ENCODE data around the gene TNRC6C. TPM values are rescaled to one million over a fixed set of nuclear protein-coding genes. Genes with fewer than 3 reads are reported as not detected.

TNRC6C gene
- total and polyA plus RNA-seq, 2 of the 13 experiments (the other 11 are each of a cell fraction or from before 2014, with no cell fraction given), result 0.66 to 4.9 TPM

DNA sequence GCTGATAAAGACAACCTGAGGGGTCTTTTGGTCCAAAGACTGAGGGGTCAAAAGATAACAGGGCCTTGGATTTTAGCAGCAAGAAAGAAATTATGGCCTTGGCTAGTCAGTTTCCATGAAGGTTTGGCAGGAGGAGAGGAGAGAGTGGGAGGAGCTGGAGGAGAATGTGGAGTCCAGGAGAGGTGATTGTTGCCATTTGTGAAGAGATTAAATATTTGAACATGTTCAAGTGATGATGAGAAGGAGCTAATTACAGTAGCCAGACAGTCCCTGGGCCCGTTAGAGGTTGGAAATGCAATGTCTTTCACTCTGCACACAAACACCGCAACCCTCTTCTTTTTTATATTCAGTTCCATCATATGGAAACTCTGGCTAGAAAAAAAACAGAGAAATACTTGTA is 68.6 kb downstream of the TNRC6C start:
- no peak overlapping the region for H3K9ac ChIP-seq (ENCODE audit: insufficient read depth, low read depth, low read length)
- H3K27me3 ChIP-seq (ENCODE audit: control insufficient read depth in 1 of 2, insufficient read depth in 2 of 2, low read length in 2 of 2), result no peaks in the 10 kb centered on the region
- no peaks in the 10 kb centered on the region for H3K4me1 ChIP-seq (ENCODE audit: insufficient read depth, low read length)
- no peak overlapping the region for H2AFZ ChIP-seq (ENCODE audit: low read length)
- no peak for ATAC-seq
- 83% methylated on average over 2 of the region's 2 CpGs for WGBS (ENCODE audit: low lambda C conversion rate)
- TF ChIP-seq PHF8 (CRISPR knock-in tag; IDR thresholded peaks at IDR 0.05) (no peak), ZKSCAN5 (CRISPR knock-in tag; IDR thresholded peaks at IDR 0.05) (no peak), CENPT (CRISPR knock-in tag; IDR thresholded peaks at IDR 0.05; ENCODE audit: low read depth) (no peak), TBX3 (IDR thresholded peaks at IDR 0.05; ENCODE audit: borderline replicate concordance) (no peak), ZBTB7B (CRISPR knock-in tag; IDR thresholded peaks at IDR 0.05) (no peak), ADNP (CRISPR knock-in tag; IDR thresholded peaks at IDR 0.05) (no peak), HDAC1 (CRISPR knock-in tag; IDR thresholded peaks at IDR 0.05) (no peak), MAFF (IDR thresholded peaks at IDR 0.05; ENCODE audit: low read depth, low read length) (no peak), SMAD1 (CRISPR knock-in tag; IDR thresholded peaks at IDR 0.05; ENCODE audit: borderline replicate concordance, low read depth) (no peak), ZNF10 (CRISPR knock-in tag; IDR thresholded peaks at IDR 0.05; ENCODE audit: borderline replicate concordance, low read depth) (no peak)
- TF ChIP-seq, protein P1, sequence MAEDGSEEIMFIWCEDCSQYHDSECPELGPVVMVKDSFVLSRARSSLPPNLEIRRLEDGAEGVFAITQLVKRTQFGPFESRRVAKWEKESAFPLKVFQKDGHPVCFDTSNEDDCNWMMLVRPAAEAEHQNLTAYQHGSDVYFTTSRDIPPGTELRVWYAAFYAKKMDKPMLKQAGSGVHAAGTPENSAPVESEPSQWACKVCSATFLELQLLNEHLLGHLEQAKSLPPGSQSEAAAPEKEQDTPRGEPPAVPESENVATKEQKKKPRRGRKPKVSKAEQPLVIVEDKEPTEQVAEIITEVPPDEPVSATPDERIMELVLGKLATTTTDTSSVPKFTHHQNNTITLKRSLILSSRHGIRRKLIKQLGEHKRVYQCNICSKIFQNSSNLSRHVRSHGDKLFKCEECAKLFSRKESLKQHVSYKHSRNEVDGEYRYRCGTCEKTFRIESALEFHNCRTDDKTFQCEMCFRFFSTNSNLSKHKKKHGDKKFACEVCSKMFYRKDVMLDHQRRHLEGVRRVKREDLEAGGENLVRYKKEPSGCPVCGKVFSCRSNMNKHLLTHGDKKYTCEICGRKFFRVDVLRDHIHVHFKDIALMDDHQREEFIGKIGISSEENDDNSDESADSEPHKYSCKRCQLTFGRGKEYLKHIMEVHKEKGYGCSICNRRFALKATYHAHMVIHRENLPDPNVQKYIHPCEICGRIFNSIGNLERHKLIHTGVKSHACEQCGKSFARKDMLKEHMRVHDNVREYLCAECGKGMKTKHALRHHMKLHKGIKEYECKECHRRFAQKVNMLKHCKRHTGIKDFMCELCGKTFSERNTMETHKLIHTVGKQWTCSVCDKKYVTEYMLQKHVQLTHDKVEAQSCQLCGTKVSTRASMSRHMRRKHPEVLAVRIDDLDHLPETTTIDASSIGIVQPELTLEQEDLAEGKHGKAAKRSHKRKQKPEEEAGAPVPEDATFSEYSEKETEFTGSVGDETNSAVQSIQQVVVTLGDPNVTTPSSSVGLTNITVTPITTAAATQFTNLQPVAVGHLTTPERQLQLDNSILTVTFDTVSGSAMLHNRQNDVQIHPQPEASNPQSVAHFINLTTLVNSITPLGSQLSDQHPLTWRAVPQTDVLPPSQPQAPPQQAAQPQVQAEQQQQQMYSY (CRISPR knock-in tag; IDR thresholded peaks at IDR 0.05), result no peak
- TF ChIP-seq, protein P2, sequence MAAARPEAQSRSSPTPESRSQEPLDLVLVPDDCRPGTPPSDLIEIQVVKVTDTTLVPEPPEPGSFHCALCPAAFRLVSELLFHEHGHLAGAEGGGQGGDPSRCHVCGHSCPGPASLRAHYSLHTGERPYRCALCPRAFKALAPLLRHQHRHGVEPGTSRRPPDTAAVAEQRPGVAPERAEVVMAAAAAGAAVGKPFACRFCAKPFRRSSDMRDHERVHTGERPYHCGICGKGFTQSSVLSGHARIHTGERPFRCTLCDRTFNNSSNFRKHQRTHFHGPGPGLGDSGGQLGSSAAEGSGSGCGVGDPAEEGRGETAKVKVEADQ (CRISPR knock-in tag; IDR thresholded peaks at IDR 0.05; ENCODE audit: borderline replicate concordance), result no peak
- TF ChIP-seq, protein P3, sequence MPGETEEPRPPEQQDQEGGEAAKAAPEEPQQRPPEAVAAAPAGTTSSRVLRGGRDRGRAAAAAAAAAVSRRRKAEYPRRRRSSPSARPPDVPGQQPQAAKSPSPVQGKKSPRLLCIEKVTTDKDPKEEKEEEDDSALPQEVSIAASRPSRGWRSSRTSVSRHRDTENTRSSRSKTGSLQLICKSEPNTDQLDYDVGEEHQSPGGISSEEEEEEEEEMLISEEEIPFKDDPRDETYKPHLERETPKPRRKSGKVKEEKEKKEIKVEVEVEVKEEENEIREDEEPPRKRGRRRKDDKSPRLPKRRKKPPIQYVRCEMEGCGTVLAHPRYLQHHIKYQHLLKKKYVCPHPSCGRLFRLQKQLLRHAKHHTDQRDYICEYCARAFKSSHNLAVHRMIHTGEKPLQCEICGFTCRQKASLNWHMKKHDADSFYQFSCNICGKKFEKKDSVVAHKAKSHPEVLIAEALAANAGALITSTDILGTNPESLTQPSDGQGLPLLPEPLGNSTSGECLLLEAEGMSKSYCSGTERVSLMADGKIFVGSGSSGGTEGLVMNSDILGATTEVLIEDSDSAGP (CRISPR knock-in tag; IDR thresholded peaks at IDR 0.05; ENCODE audit: borderline replicate concordance), result no peak
- TF ChIP-seq, protein P4, sequence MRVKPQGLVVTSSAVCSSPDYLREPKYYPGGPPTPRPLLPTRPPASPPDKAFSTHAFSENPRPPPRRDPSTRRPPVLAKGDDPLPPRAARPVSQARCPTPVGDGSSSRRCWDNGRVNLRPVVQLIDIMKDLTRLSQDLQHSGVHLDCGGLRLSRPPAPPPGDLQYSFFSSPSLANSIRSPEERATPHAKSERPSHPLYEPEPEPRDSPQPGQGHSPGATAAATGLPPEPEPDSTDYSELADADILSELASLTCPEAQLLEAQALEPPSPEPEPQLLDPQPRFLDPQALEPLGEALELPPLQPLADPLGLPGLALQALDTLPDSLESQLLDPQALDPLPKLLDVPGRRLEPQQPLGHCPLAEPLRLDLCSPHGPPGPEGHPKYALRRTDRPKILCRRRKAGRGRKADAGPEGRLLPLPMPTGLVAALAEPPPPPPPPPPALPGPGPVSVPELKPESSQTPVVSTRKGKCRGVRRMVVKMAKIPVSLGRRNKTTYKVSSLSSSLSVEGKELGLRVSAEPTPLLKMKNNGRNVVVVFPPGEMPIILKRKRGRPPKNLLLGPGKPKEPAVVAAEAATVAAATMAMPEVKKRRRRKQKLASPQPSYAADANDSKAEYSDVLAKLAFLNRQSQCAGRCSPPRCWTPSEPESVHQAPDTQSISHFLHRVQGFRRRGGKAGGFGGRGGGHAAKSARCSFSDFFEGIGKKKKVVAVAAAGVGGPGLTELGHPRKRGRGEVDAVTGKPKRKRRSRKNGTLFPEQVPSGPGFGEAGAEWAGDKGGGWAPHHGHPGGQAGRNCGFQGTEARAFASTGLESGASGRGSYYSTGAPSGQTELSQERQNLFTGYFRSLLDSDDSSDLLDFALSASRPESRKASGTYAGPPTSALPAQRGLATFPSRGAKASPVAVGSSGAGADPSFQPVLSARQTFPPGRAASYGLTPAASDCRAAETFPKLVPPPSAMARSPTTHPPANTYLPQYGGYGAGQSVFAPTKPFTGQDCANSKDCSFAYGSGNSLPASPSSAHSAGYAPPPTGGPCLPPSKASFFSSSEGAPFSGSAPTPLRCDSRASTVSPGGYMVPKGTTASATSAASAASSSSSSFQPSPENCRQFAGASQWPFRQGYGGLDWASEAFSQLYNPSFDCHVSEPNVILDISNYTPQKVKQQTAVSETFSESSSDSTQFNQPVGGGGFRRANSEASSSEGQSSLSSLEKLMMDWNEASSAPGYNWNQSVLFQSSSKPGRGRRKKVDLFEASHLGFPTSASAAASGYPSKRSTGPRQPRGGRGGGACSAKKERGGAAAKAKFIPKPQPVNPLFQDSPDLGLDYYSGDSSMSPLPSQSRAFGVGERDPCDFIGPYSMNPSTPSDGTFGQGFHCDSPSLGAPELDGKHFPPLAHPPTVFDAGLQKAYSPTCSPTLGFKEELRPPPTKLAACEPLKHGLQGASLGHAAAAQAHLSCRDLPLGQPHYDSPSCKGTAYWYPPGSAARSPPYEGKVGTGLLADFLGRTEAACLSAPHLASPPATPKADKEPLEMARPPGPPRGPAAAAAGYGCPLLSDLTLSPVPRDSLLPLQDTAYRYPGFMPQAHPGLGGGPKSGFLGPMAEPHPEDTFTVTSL (CRISPR knock-in tag; IDR thresholded peaks at IDR 0.05; ENCODE audit: borderline replicate concordance), result no peak
- no peak overlapping the region for H3K4me2 ChIP-seq (ENCODE audit: low read depth, low read length)
- FAIRE-seq, result no peak
- no TSS peak for BruUV-seq (replicated peaks)
- CTCF ChIA-PET (ENCODE audit: low intra/inter-chr PET ratio, low total read pairs), result no interaction called here
- H3K79me2 ChIP-seq (ENCODE audit: insufficient read depth, low read length), result no peaks in the 10 kb centered on the region
- no peaks in the 10 kb centered on the region for H4K20me1 ChIP-seq (ENCODE audit: insufficient read depth, low read length)
- H3K27ac ChIP-seq (ENCODE audit: extremely low read length, insufficient read depth, low read length), result no peak overlapping the region
- intact Hi-C loops (cut with micrococcal nuclease; ENCODE audit: unreplicated experiment) (no loop called here), in situ Hi-C loops (cut with HindIII; ENCODE audit: extremely low pct_ligation_motif_present, low pct_unique_long_range_greater_than_20kb) (no loop called here)
- no peak for DNase-seq (ENCODE audit: low spot score)
- no peak overlapping the region for H3K4me3 ChIP-seq (replicated peaks in 1 of 3; ENCODE audit: insufficient read depth in 1 of 3, low read depth in 2 of 3, low read length in 3 of 3)
- H3K36me3 ChIP-seq (replicated peaks in 1 of 2; ENCODE audit: control insufficient read depth in 1 of 2, insufficient read depth in 2 of 2, low read length in 2 of 2), result peaks cover 6 to 11% of the 10 kb centered on the region in 2 experiments; a peak in 4 of 5 replicates
- POLR2A ChIA-PET, result no interaction called here
- no peaks in the 10 kb centered on the region for H3K9me3 ChIP-seq (ENCODE audit: low read length)
